GM18858 (cell line): ENCODE results near the gene PDE10A.

ENCODE experiments used
- ATAC-seq: cut with Tn5 transposase; IDR thresholded peaks from one replicate; pipeline ENCODE4 v1.9.1; 2021; ENCODE audit not compliant: unreplicated experiment

Gene PDE10A

GRCh38 chr6:165662749-165663376 lies at the start of gene PDE10A:
Gene PDE10A (minus strand): TSS chr6:165663241. CDS start chr6:165662811, 430 bp downstream.
- no peak for ATAC-seq

- no peak for ATAC-seq
These were observed 46.0 kb upstream of the PDE10A start for GRCh38 chr6:165708985-165709576.

GRCh38 chr6:165707067-165707853 lies 44.2 kb upstream of the PDE10A start:
- no peak for ATAC-seq

- ATAC-seq: no peak
These were observed 42.9 kb upstream of the PDE10A start for GRCh38 chr6:165705941-165706340.

GRCh38 chr6:165704045-165704748 lies 41.2 kb upstream of the PDE10A start:
- no peak for ATAC-seq

- no peak for ATAC-seq
These were observed 39.6 kb upstream of the PDE10A start for GRCh38 chr6:165702669-165703068.

- peak; percentile 75 for ATAC-seq
These were observed 38.7 kb upstream of the PDE10A start for GRCh38 chr6:165701564-165702354.

- no peak for ATAC-seq
These were observed 38.0 kb upstream of the PDE10A start for GRCh38 chr6:165701005-165701404.

GRCh38 chr6:165698868-165699267 lies 35.8 kb upstream of the PDE10A start:
- ATAC-seq: no peak

- no peak for ATAC-seq
These were observed 34.1 kb upstream of the PDE10A start for GRCh38 chr6:165697171-165697570.

- no peak for ATAC-seq
These were observed 32.9 kb upstream of the PDE10A start for GRCh38 chr6:165695722-165696515.

- no peak for ATAC-seq
These were observed 31.3 kb upstream of the PDE10A start for GRCh38 chr6:165694296-165694695.

GRCh38 chr6:165692106-165692653 lies 29.1 kb upstream of the PDE10A start:
- no peak for ATAC-seq

GRCh38 chr6:165689699-165690098 lies 26.7 kb upstream of the PDE10A start:
- ATAC-seq: no peak

- ATAC-seq: no peak
These were observed 23.7 kb upstream of the PDE10A start for GRCh38 chr6:165686596-165687365.

GRCh38 chr6:165685302-165685701 lies 22.3 kb upstream of the PDE10A start:
- ATAC-seq: no peak

- no peak for ATAC-seq
These were observed 21.3 kb upstream of the PDE10A start for GRCh38 chr6:165684333-165684732.

GRCh38 chr6:165680975-165681374 lies 17.9 kb upstream of the PDE10A start:
- ATAC-seq: no peak

- no peak for ATAC-seq
These were observed 16.3 kb upstream of the PDE10A start for GRCh38 chr6:165679326-165679725.
